GM12801 (cell line): ENCODE data around the gene DPM2.

Experiments
- TF ChIP-seq, protein P1 (sequence below): IDR thresholded peaks from one replicate; pipeline ENCODE4 v1.5.1; 2011; ENCODE audit warnings: control low read depth; ENCODE audit not compliant: insufficient read length; ENCODE audit errors: extremely low read depth

The DPM2 gene

GRCh38 chr9:127937388-127938297, at the start of gene DPM2:
Gene DPM2 (minus strand): TSS chr9:127937854. CDS start chr9:127937820, 34 bp downstream.
- TF ChIP-seq, protein P1, sequence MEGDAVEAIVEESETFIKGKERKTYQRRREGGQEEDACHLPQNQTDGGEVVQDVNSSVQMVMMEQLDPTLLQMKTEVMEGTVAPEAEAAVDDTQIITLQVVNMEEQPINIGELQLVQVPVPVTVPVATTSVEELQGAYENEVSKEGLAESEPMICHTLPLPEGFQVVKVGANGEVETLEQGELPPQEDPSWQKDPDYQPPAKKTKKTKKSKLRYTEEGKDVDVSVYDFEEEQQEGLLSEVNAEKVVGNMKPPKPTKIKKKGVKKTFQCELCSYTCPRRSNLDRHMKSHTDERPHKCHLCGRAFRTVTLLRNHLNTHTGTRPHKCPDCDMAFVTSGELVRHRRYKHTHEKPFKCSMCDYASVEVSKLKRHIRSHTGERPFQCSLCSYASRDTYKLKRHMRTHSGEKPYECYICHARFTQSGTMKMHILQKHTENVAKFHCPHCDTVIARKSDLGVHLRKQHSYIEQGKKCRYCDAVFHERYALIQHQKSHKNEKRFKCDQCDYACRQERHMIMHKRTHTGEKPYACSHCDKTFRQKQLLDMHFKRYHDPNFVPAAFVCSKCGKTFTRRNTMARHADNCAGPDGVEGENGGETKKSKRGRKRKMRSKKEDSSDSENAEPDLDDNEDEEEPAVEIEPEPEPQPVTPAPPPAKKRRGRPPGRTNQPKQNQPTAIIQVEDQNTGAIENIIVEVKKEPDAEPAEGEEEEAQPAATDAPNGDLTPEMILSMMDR, result no peak

- TF ChIP-seq, protein P1, result no peak
Observed at GRCh38 chr9:127987103-127987614, 49.5 kb upstream of the DPM2 start.

DNA sequence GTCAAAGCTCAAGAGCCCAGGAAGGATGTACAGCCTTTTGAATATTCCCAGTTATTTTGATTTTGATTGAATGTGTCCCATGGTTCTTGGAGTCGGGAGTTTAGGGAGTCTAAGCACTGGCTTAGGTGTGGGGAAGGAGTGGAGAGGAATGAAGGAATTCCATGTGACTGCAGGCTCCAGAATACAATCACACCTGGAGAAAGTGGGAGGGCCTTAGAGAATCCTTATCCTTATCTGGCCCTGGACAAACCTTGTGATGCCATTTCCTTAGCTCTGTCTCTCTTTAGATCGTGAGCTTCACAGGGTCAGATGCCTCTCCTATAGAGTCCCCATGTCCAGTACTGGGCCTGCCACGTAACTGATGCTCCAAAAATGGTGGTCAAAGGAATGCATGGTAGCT, 47.4 kb upstream of the DPM2 start:
- TF ChIP-seq, protein P1, result no peak

- TF ChIP-seq, protein P1, result no peak
Observed at GRCh38 chr9:127983847-127984289, 46.2 kb upstream of the DPM2 start.

DNA sequence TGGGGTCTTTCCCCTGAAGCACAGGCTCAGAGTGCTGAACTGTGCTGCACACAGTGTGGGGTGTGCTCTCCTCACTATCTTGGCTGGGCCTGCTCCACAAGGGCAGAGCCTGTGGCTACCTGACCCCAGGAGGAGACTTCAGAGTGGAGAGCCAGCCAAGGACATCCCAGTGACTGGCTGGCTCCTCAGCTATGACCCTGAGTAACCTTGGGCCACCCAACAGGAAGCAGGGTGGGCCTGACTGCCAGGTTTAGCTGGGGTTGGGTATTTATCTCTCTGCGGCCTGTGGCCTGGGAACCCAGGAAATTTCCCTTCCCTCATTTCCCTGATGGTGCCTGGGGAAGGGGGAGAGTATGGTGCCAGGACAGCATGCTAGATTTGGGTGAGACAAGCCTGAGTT, 45.3 kb upstream of the DPM2 start:
- TF ChIP-seq, protein P1, result no peak

GRCh38 chr9:127981559-127982121, 44.0 kb upstream of the DPM2 start:
- TF ChIP-seq, protein P1, result no peak
